ENCODE results near the gene HCRTR1. TPM values are rescaled to one million over a fixed set of nuclear protein-coding genes. Genes with fewer than 3 reads are reported as not detected.
A peak's percentile ranks its signal among the peaks of the same experiment; 100 is the strongest.

Gene HCRTR1
- total RNA-seq, 2 experiments from 2014 or later: not detected

DNA sequence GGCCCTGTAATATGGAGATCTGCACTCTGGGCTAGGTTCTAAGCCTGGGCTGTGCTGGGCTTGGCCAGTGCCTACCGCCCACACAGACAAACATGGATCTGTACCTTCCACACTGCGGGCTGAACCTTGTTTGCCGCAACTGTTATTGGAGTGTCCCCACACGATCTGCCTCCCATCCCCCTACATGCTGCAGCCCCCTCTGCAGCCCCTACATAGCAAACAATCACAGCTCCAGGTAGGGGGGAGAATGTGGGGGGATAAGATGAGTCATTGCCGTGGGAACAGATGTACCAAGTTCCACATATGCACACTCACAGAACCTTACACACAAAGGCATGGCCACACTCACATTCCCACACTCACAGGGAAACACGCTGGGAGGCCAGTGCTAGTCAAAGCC, 2.1 kb upstream of the HCRTR1 start:
- Mint-ChIP-seq H3K9me3 (ENCODE audit: insufficient read depth) (no peaks in the 10 kb centered on the region), H3K4me1 (ENCODE audit: low read depth) (peaks cover 2% of the 10 kb centered on the region), H3K4me3 (no peak overlapping the region), H3K36me3 (ENCODE audit: low read depth) (no peaks in the 10 kb centered on the region), H3K27me3 (ENCODE audit: low read depth) (peaks cover 27% of the 10 kb centered on the region), H3K27ac (no peak overlapping the region)
- DNase-seq: no peak
- POLR2A ChIA-PET: no interaction called here
- CTCF ChIA-PET: no interaction called here
- no peak for ATAC-seq

GRCh38 chr1:31615939-31616338, 1.6 kb upstream of the HCRTR1 start:
- ATAC-seq: no peak
- no peak overlapping the region for H3K27ac Mint-ChIP-seq
- H3K36me3 Mint-ChIP-seq (ENCODE audit: low read depth): no peaks in the 10 kb centered on the region
- CTCF ChIA-PET: interaction anchor here (1.5 kb wide), 1 partner anchor 19 kb away, joined by 6 read pairs; no protein-coding TSS in a partner anchor
- no peak overlapping the region for H3K4me3 Mint-ChIP-seq
- no peaks in the 10 kb centered on the region for H3K9me3 Mint-ChIP-seq (ENCODE audit: insufficient read depth)
- POLR2A ChIA-PET: no interaction called here
- peaks cover 24% of the 10 kb centered on the region for H3K27me3 Mint-ChIP-seq (ENCODE audit: low read depth)
- H3K4me1 Mint-ChIP-seq (ENCODE audit: low read depth): peaks cover 2% of the 10 kb centered on the region
- no peak for DNase-seq

DNA sequence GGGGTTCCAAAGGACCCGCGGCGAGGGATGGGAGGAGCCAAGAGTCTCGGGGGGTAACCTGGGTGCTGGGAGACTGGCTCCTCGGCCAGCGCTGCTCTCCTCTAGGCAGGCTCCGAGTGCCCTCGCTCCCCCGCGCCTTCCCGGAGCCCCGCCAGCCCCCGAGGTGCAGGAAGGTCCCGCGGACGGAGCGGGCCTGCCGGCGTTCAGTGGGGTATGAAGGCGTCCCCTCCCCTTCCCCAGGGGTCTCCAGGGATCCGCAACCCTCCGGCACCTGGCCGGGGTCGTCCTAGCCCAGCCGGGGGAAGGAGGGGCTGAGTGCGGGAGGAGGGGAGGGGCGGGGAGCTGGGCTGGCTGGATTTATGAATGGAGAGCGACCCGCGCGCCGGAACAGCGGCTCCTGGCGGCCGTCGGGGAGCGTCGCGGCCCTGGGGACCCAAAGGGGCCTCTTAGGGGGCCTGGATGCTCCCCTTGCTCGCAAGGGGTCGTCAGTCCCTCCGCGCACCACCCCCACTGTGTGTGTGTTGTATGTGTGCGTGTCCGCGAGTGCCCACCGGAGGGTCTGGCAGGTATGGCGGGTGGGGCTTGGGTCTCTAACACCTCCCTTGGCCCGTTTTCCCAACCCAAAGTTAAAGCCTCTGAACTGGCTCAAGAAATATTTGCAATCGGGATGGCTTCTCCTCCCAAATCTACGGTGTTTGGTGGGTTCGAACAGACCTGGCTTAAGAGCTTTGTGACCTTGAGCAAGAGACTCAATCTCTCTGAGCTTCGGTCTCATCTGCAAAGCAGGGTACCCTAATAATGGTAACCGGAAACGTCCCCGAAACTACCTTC, 642 bp downstream of the HCRTR1 start:
- Mint-ChIP-seq H3K27ac (no peak overlapping the region), H3K4me3 (no peak overlapping the region), H3K36me3 (ENCODE audit: low read depth) (no peaks in the 10 kb centered on the region), H3K9me3 (ENCODE audit: insufficient read depth) (no peaks in the 10 kb centered on the region), H3K27me3 (ENCODE audit: low read depth) (peaks cover 20% of the 10 kb centered on the region), H3K4me1 (ENCODE audit: low read depth) (peaks cover 2% of the 10 kb centered on the region)
- DNase-seq: peak; percentile 49
- ChIA-PET POLR2A (no interaction called here), CTCF (interaction anchor here (0.6 to 1.5 kb wide), 17 partner anchors 9 to 171 kb away, joined by 3 to 9 read pairs (median 3); partner anchors contain the start of gene PEF1)
- ATAC-seq: peak; percentile 72

- POLR2A ChIA-PET: no interaction called here
- Mint-ChIP-seq H3K27ac (no peak overlapping the region), H3K4me3 (no peak overlapping the region)
Measured at GRCh38 chr1:31618916-31619846, 1.7 kb downstream of the HCRTR1 start.

DNA sequence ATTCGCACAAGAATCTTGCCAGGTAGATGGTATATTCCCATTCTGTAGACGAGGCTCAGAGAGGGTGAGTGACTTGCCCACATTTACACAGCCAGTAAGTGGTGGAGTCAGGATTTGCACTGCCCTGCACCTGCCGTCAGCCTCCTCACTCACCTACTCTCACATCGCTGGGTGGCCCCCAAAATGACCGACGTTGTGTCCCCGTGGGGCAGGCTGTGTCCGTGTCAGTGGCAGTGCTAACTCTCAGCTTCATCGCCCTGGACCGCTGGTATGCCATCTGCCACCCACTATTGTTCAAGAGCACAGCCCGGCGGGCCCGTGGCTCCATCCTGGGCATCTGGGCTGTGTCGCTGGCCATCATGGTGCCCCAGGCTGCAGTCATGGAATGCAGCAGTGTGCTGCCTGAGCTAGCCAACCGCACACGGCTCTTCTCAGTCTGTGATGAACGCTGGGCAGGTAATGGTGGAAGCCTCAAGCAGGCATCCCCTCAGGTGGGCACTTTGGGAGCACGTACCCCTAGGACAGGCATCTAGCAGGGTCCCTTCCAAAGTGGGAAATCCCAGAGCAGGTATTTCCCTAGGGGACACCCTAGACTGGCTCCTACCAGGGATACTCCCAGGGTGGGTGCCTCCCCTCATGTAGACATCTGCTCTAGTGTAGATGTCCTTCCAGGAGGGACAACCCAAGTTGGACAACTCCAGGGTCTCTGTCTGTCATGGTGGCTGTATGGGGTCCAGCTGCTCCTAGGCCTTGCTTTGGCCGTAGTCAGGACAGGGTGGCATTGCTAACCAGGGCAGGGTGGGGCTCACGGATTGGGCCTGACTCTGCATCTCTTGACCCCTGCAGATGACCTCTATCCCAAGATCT, 3.4 kb downstream of the HCRTR1 start:
- Mint-ChIP-seq H3K9me3 (ENCODE audit: insufficient read depth) (no peaks in the 10 kb centered on the region), H3K4me1 (ENCODE audit: low read depth) (peaks cover 15% of the 10 kb centered on the region)
- POLR2A ChIA-PET: no interaction called here

More at GRCh38 chr1:31618916-31619846, 1.7 kb downstream of the HCRTR1 start:
- CTCF ChIA-PET: interaction anchor here (0.6 to 1.5 kb wide), 14 partner anchors 8 to 170 kb away, joined by 3 to 9 read pairs (median 3); partner anchors contain the start of gene PEF1
- Mint-ChIP-seq H3K9me3 (ENCODE audit: insufficient read depth) (no peaks in the 10 kb centered on the region), H3K36me3 (ENCODE audit: low read depth) (no peaks in the 10 kb centered on the region), H3K4me1 (ENCODE audit: low read depth) (peaks cover 7% of the 10 kb centered on the region), H3K27me3 (ENCODE audit: low read depth) (peaks cover 20% of the 10 kb centered on the region)
- DNase-seq: no peak
- ATAC-seq: no peak

DNA sequence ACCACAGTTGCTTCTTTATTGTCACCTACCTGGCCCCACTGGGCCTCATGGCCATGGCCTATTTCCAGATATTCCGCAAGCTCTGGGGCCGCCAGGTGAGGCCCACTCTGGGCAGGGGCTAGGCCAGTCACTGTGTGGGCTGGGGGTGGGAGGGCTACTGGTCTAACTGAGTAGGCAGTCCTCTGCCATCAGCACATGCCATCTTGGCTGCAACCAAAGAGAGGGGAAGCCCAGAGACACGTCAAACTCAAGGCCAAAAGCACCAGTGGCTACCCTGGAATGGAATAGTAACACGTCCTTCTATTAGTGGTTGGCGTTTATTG, 4.0 kb downstream of the HCRTR1 start:
- ChIA-PET CTCF (no interaction called here), POLR2A (no interaction called here)
- peaks cover 12% of the 10 kb centered on the region for H3K27me3 Mint-ChIP-seq (ENCODE audit: low read depth)
- no peak overlapping the region for H3K4me3 Mint-ChIP-seq
- peaks cover 5% of the 10 kb centered on the region for H3K36me3 Mint-ChIP-seq (ENCODE audit: low read depth)
- H3K4me1 Mint-ChIP-seq (ENCODE audit: low read depth): peaks cover 15% of the 10 kb centered on the region
- DNase-seq (no peak), ATAC-seq (no peak)
- H3K9me3 Mint-ChIP-seq (ENCODE audit: insufficient read depth): no peaks in the 10 kb centered on the region
- no peak overlapping the region for H3K27ac Mint-ChIP-seq

More for the DNA sequence above, 3.4 kb downstream of the HCRTR1 start:
- ATAC-seq: no peak
- no peak for DNase-seq
- no peak overlapping the region for H3K4me3 Mint-ChIP-seq
- no peak overlapping the region for H3K27ac Mint-ChIP-seq
- CTCF ChIA-PET: no interaction called here
- peaks cover 5% of the 10 kb centered on the region for H3K36me3 Mint-ChIP-seq (ENCODE audit: low read depth)
- H3K27me3 Mint-ChIP-seq (ENCODE audit: low read depth): peaks cover 17% of the 10 kb centered on the region

DNA sequence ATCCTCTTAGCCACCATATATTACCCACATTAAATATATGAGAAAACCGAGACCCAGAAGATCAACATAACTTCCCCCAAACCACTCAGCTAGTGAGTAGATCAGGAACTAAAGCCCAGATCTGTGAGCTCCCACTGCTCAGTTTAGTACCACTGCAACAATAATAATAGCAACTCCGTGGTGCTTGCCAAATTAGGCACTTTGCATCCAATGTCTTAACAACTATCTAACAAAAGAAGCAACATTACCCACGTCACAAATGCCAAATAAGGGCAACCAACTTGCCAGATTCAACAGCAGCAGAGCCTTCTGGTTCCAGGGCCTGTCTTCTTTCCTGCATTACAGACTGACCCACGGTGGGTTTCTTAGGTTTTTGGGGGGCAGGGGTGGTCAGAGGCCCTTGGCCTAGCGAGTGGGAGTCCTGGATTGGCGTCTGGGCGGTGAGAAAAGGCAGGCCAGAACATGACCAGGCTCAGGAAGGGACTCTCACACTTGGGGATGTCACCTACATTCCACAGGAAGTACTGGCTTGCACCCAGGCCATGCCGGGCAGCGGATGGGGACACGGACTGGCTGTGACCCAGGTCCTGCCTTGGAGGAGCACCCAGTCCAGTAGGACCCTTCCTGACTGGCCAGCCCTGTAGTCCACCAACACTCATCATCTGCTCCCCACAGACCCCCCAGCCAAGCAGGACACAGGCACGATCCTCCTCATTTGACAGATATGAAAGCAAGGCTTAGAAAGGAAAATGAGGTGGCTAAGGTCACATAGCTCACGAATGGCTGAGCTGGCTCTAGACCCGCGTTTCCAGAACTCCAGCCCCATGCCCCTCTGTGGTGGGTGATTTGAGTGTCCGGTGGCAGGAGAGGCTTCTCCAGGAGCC, 4.6 kb downstream of the HCRTR1 start:
- H3K4me3 Mint-ChIP-seq: no peak overlapping the region
- peaks cover 5% of the 10 kb centered on the region for H3K36me3 Mint-ChIP-seq (ENCODE audit: low read depth)
- H3K9me3 Mint-ChIP-seq (ENCODE audit: insufficient read depth): no peaks in the 10 kb centered on the region
- H3K27me3 Mint-ChIP-seq (ENCODE audit: low read depth): peaks cover 6% of the 10 kb centered on the region
- ChIA-PET POLR2A (no interaction called here), CTCF (no interaction called here)
- H3K27ac Mint-ChIP-seq: no peak overlapping the region
- DNase-seq (no peak), ATAC-seq (no peak)
- peaks cover 15% of the 10 kb centered on the region for H3K4me1 Mint-ChIP-seq (ENCODE audit: low read depth)

GRCh38 chr1:31623365-31623764, 5.9 kb downstream of the HCRTR1 start:
- ATAC-seq (no peak), DNase-seq (no peak)
- H3K27me3 Mint-ChIP-seq (ENCODE audit: low read depth): peaks cover 2% of the 10 kb centered on the region
- CTCF ChIA-PET: no interaction called here
- no peak overlapping the region for H3K27ac Mint-ChIP-seq
- peaks cover 13% of the 10 kb centered on the region for H3K4me1 Mint-ChIP-seq (ENCODE audit: low read depth)
- POLR2A ChIA-PET: no interaction called here
- no peaks in the 10 kb centered on the region for H3K9me3 Mint-ChIP-seq (ENCODE audit: insufficient read depth)
- H3K36me3 Mint-ChIP-seq (ENCODE audit: low read depth): peaks cover 5% of the 10 kb centered on the region
- no peak overlapping the region for H3K4me3 Mint-ChIP-seq

DNA sequence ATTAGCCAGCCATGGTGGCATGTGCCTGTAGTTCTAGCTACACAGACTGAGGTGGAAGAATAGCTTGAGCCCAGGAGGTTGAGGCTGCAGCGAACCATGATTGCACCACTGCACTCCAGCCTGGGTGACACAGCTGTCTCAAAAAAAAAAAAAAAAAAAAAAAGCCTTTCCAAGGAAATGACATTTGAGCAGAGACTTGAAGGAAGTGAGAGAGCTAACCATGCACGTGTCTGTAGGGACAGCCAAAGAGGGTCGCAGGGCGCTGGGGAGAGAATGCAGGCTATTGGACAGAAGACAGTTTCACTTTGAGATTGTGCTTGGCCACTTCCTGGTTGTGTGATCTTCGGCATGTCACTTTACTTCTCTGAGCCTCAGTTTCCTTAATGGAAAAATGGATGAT, 6.8 kb downstream of the HCRTR1 start:
- Mint-ChIP-seq H3K4me3 (no peak overlapping the region), H3K27me3 (ENCODE audit: low read depth) (no peaks in the 10 kb centered on the region), H3K36me3 (ENCODE audit: low read depth) (peaks cover 5% of the 10 kb centered on the region), H3K27ac (peak overlapping the region; percentile 39), H3K4me1 (ENCODE audit: low read depth) (peaks cover 13% of the 10 kb centered on the region), H3K9me3 (ENCODE audit: insufficient read depth) (no peaks in the 10 kb centered on the region)
- ATAC-seq: no peak
- no peak for DNase-seq
- POLR2A ChIA-PET: no interaction called here
- CTCF ChIA-PET: no interaction called here

GRCh38 chr1:31624731-31625514, 7.4 kb downstream of the HCRTR1 start:
- H3K4me3 Mint-ChIP-seq: no peak overlapping the region
- ATAC-seq (no peak), DNase-seq (no peak)
- no peaks in the 10 kb centered on the region for H3K9me3 Mint-ChIP-seq (ENCODE audit: insufficient read depth)
- H3K27ac Mint-ChIP-seq: no peak overlapping the region
- CTCF ChIA-PET: no interaction called here
- peaks cover 7% of the 10 kb centered on the region for H3K36me3 Mint-ChIP-seq (ENCODE audit: low read depth)
- POLR2A ChIA-PET: no interaction called here
- H3K4me1 Mint-ChIP-seq (ENCODE audit: low read depth): peaks cover 13% of the 10 kb centered on the region
- H3K27me3 Mint-ChIP-seq (ENCODE audit: low read depth): no peaks in the 10 kb centered on the region
